Osteocyte (in vitro differentiated cells): Measurements from ENCODE around the gene KRTAP22-2. TPM values are rescaled to one million over a fixed set of nuclear protein-coding genes. Genes with fewer than 3 reads are reported as not detected.

Experiments
- DNase-seq: peaks from one replicate; pipeline ENCODE4 v3.0.0; 2021; ENCODE audit warnings: mixed read lengths; ENCODE audit not compliant: unreplicated experiment; ENCODE audit errors: extremely low spot score
- H3K27ac Mint-ChIP-seq: one replicate; pipeline ENCODE4 v1.8.0; 2021; ENCODE audit warnings: mild to moderate bottlenecking, mixed read lengths; ENCODE audit not compliant: unreplicated experiment
- H3K27me3 Mint-ChIP-seq: one replicate; pipeline ENCODE4 v1.8.0; 2021; ENCODE audit warnings: mixed read lengths; ENCODE audit not compliant: unreplicated experiment
- H3K36me3 Mint-ChIP-seq: one replicate; pipeline ENCODE4 v1.8.0; 2021; ENCODE audit warnings: mixed read lengths; ENCODE audit not compliant: unreplicated experiment
- H3K4me1 Mint-ChIP-seq: one replicate; pipeline ENCODE4 v1.8.0; 2021; ENCODE audit warnings: mixed read lengths; ENCODE audit not compliant: unreplicated experiment
- H3K4me3 Mint-ChIP-seq: one replicate; pipeline ENCODE4 v1.8.0; 2021; ENCODE audit warnings: mild to moderate bottlenecking, moderate library complexity, mixed read lengths; ENCODE audit not compliant: unreplicated experiment
- H3K9me3 Mint-ChIP-seq: one replicate; pipeline ENCODE4 v1.8.0; 2021; ENCODE audit warnings: mixed read lengths; ENCODE audit not compliant: unreplicated experiment
- CTCF ChIP-seq: fragments of 200-600 bp; sonication (generic); IDR thresholded peaks from 2 replicates; pipeline ENCODE4 v1.5.0; 2021; ENCODE audit warnings: antibody characterized with exemption, mild to moderate bottlenecking, moderate library complexity
- long read RNA-seq: library from polyadenylated mRNA; unstranded; transcript quantifications from one replicate; pipeline ENCODE4 v2.0.0, GENCODE V29; 2021
- total RNA-seq: library from RNA; stranded (reverse); gene quantifications from 2 replicates; pipeline ENCODE4 v1.2.1, GENCODE V29; 2021

The KRTAP22-2 gene
- total RNA-seq = not detected in 2 replicates
- long read RNA-seq = 0 reads

GRCh38 chr21:30590297-30590696 is at the start of gene KRTAP22-2:
Gene KRTAP22-2, minus strand, starts transcription at chr21:30590397.
- Mint-ChIP-seq H3K27me3 (no peaks in the 10 kb centered on the region), H3K9me3 (no peaks in the 10 kb centered on the region), H3K4me1 (no peaks in the 10 kb centered on the region), H3K4me3 (no peak within 1 kb of the TSS), H3K27ac (no peak within 1 kb of the TSS), H3K36me3 (no peaks in the 10 kb centered on the region)
- no peak for TF ChIP-seq CTCF
- DNase-seq = no peak

DNA sequence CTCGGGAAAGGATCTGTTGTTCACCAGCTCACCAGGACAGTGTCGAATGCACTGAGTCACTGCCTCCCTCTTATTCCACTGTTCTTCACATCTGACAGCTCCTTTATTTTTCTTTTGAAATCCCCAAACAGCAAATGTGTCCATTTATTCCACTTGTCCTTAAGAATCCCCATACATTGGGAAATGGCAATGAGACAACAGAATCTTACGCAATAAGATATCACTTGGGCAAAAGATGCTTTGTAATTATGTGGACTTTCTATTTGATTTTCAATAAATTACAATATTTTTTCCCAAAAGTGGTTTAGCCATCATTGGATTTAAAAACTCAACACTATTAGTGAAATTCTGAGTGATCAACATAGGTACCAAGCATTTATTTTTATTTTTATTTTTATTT is 48.5 kb upstream of the KRTAP22-2 start:
- no peaks in the 10 kb centered on the region for H3K27me3 Mint-ChIP-seq
- no peak overlapping the region for H3K4me3 Mint-ChIP-seq
- H3K4me1 Mint-ChIP-seq = no peaks in the 10 kb centered on the region
- no peaks in the 10 kb centered on the region for H3K36me3 Mint-ChIP-seq
- DNase-seq = no peak
- H3K27ac Mint-ChIP-seq = no peak overlapping the region
- no peak for TF ChIP-seq CTCF
- H3K9me3 Mint-ChIP-seq = peaks cover 9% of the 10 kb centered on the region

- H3K27me3 Mint-ChIP-seq = no peaks in the 10 kb centered on the region
- H3K4me1 Mint-ChIP-seq = no peaks in the 10 kb centered on the region
- no peak within 1 kb of the TSS for H3K4me3 Mint-ChIP-seq
- peaks cover 10% of the 10 kb centered on the region for H3K9me3 Mint-ChIP-seq
- DNase-seq = no peak
- no peaks in the 10 kb centered on the region for H3K36me3 Mint-ChIP-seq
- no peak within 1 kb of the TSS for H3K27ac Mint-ChIP-seq
- no peak for TF ChIP-seq CTCF
Measured at GRCh38 chr21:30634906-30635305, 44.7 kb upstream of the KRTAP22-2 start, which contains the start of gene KRTAP20-2. Gene KRTAP20-2, plus strand, starts transcription at chr21:30635206. Its CDS starts 58 bp downstream, at chr21:30635264.

GRCh38 chr21:30629200-30629599 is 39.0 kb upstream of the KRTAP22-2 start:
- Mint-ChIP-seq H3K36me3 (no peaks in the 10 kb centered on the region), H3K9me3 (peaks cover 19% of the 10 kb centered on the region), H3K4me3 (no peak overlapping the region), H3K4me1 (no peaks in the 10 kb centered on the region), H3K27ac (no peak overlapping the region), H3K27me3 (no peaks in the 10 kb centered on the region)
- no peak for DNase-seq
- no peak for TF ChIP-seq CTCF

DNA sequence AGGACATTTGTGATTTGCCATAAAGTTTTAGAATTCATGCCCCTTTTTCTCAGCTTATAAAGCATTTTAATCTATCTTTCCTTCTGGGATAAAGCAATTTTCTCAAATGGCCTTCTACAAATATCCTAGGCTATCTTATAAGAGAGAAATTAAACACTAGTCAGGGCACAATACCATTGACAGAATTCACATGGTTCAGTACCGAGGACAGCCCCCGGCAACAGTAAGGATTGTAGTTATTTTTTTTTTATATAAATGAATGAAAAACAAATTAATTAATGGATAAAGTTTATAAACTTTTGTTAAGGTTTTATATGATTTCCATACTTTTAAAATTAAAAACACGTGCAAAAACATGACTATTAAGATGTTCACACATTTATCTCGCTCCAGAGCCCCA is 37.9 kb upstream of the KRTAP22-2 start:
- no peak overlapping the region for H3K27ac Mint-ChIP-seq
- H3K9me3 Mint-ChIP-seq = peaks cover 19% of the 10 kb centered on the region
- no peaks in the 10 kb centered on the region for H3K36me3 Mint-ChIP-seq
- TF ChIP-seq CTCF = no peak
- H3K4me1 Mint-ChIP-seq = no peaks in the 10 kb centered on the region
- H3K4me3 Mint-ChIP-seq = no peak overlapping the region
- no peaks in the 10 kb centered on the region for H3K27me3 Mint-ChIP-seq
- DNase-seq = no peak
